LNCaP clone FGC (cell line): ENCODE measurements around the gene STH.

ENCODE experiments used
- DNase-seq: peaks from one replicate; pipeline ENCODE4 v3.0.0-alpha.2; 2011; ENCODE audit warnings: low read depth
- H3K4me3 ChIP-seq: 2 replicates; pipeline ENCODE4 v1.5.1; 2011; ENCODE audit warnings: mild to moderate bottlenecking, low read depth, low read length, control low read depth
- TF ChIP-seq, protein P1 (sequence below): IDR thresholded peaks from 2 replicates; pipeline ENCODE4 v1.5.1; 2012; ENCODE audit warnings: mild to moderate bottlenecking; ENCODE audit not compliant: control insufficient read depth, insufficient read depth; ENCODE audit errors: extremely low read depth

STH gene

GRCh38 chr17:45998987-45999899, at the start of gene STH:
STH (plus strand) TSS chr17:45999250; CDS start chr17:45999280, 30 bp downstream.
- TF ChIP-seq, protein P1, sequence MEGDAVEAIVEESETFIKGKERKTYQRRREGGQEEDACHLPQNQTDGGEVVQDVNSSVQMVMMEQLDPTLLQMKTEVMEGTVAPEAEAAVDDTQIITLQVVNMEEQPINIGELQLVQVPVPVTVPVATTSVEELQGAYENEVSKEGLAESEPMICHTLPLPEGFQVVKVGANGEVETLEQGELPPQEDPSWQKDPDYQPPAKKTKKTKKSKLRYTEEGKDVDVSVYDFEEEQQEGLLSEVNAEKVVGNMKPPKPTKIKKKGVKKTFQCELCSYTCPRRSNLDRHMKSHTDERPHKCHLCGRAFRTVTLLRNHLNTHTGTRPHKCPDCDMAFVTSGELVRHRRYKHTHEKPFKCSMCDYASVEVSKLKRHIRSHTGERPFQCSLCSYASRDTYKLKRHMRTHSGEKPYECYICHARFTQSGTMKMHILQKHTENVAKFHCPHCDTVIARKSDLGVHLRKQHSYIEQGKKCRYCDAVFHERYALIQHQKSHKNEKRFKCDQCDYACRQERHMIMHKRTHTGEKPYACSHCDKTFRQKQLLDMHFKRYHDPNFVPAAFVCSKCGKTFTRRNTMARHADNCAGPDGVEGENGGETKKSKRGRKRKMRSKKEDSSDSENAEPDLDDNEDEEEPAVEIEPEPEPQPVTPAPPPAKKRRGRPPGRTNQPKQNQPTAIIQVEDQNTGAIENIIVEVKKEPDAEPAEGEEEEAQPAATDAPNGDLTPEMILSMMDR = no peak
- H3K4me3 ChIP-seq = no peak within 1 kb of the TSS
- no peak for DNase-seq

- TF ChIP-seq, protein P1 = no peak
- DNase-seq = no peak
- no peak overlapping the region for H3K4me3 ChIP-seq
Measured at GRCh38 chr17:45949755-45950320, 49.2 kb upstream of the STH start.

- no peak overlapping the region for H3K4me3 ChIP-seq
- TF ChIP-seq, protein P1 = no peak
- no peak for DNase-seq
Measured at GRCh38 chr17:45950888-45951287, 48.2 kb upstream of the STH start.

DNA sequence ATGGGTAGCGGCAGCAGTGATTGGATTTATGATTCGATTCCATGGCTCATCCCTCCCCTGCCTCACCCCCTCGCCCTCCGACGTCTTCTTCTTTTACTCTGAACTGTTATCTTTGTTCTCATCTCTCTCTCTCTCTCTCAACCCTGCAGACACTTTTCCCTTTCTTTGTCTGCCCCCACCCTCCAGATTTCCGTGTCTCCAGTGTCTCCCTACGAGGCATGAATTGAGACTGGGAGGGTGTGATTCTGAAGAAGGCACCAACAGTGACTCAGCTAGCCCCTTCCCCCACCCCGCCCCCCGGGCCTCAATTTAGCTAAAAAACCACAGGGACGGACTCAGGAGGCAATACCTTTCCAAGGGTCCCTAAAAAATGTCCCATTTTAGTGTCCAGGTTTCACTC, 47.6 kb upstream of the STH start:
- TF ChIP-seq, protein P1 = no peak
- H3K4me3 ChIP-seq = no peak overlapping the region
- DNase-seq = no peak

DNA sequence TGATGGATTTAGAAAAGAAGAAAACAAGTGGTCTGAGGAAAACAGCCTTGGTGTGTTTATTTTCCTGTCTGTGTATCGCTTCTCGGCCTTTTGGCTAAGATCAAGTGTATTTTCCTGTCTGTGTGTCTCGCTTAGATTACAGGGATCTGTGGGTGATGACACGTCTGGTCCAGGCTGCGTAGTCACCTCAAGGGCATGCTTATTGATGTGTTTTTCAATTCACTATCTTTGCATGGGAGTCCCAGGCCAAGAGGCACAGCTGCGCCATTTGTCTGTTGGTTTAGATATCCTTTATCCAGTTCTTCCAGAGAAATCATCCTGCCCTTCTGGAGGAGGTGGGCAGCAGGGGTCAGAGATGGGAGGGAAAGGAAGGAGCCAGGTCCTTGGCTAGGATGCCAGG, 47.1 kb upstream of the STH start:
- DNase-seq = no peak
- TF ChIP-seq, protein P1 = no peak
- no peak overlapping the region for H3K4me3 ChIP-seq

DNA sequence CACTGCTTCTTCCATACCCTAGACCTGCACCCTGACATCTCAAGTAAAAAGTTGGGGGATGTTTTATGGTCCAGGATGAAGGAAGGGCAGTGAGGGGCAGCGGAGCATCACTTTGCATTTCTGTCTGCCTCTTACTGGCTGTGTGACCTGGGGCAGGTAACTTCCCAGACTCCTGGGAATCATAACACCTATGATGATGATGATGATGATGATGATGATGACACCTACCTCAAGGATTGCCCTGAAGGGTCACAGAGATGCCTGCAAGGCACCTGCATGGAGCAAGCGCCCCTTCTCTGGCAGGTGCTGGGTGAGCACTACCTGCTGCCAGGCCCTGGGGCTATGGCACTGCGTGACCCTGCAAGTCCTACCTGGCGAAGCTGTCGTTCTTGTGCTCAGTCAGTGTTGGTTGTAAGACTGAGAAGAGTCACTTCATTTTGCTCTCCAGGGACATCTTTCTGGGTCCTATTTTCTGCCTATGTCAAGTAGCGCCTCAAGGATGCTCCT, 46.2 kb upstream of the STH start:
- DNase-seq = no peak
- TF ChIP-seq, protein P1 = no peak
- H3K4me3 ChIP-seq = no peak overlapping the region
